ENCODE data around the gene TENM4.

DNA sequence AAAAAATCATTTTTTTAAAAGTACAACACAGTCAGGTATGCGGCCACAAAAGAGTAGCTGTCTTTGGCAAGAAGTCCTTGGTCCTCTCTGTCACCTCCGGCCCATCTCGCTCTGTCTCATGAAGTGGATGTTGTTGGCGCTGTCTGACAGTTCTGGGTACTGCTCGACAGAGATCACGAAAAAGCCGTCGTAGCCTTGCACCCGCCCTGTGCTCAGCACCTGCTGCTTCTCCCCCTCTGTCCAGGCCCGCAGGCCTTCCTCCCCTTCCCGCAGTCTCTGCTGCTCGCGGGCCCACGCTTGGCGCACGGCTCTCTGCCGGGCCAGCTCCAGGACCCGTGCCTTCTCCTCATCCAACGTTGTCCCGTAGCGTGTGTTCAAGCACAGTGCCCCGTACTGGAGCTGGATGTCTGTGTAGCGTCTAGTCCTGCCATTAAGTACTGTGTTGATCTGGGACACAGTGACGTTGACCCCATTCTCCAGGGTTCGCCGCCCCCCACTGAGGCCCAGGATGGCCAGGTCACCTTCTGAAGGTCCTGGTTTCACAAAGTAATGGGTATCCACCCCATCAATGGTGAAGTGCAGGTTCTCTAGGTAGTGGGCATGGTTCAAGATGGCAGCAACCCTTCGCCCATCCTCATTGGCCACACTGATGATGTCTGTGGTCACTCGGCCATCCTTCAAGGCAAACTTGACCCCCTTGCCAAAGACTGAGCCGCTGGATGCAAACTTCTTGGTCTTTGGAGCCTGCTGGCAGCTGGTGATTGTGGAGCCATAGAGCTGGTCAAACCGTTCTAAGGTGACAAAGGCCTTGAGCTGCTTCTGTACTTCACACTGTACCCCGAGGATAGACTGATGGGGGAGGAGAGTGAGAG is 782.6 kb downstream of the TENM4 start:
- TF ChIP-seq CTCF (IDR thresholded peaks at IDR 0.05): no peak
- TF ChIP-seq REST (IDR thresholded peaks at IDR 0.05; ENCODE audit: low read depth, low read length): no peak
- TF ChIP-seq FOXM1 (IDR thresholded peaks at IDR 0.05; ENCODE audit: low read depth): no peak
- TF ChIP-seq POLR2AphosphoS5 (IDR thresholded peaks at IDR 0.05; ENCODE audit: low read depth, low read length): no peak
- no peak for TF ChIP-seq TCF12 (IDR thresholded peaks at IDR 0.05)
- TF ChIP-seq, protein P1, sequence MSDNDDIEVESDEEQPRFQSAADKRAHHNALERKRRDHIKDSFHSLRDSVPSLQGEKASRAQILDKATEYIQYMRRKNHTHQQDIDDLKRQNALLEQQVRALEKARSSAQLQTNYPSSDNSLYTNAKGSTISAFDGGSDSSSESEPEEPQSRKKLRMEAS (IDR thresholded peaks at IDR 0.05; ENCODE audit: low read depth): no peak
- no peak for TF ChIP-seq RAD21 (IDR thresholded peaks at IDR 0.05; ENCODE audit: low read length)
- no peak for TF ChIP-seq EP300 (IDR thresholded peaks at IDR 0.05; ENCODE audit: borderline replicate concordance in 1 of 2, low read depth in 1 of 2, low read length in 1 of 2)
- TF ChIP-seq TEAD4 (IDR thresholded peaks at IDR 0.05; ENCODE audit: borderline replicate concordance, insufficient read depth): no peak
- TF ChIP-seq ELF1 (IDR thresholded peaks at IDR 0.05): no peak
- TF ChIP-seq, protein P2, sequence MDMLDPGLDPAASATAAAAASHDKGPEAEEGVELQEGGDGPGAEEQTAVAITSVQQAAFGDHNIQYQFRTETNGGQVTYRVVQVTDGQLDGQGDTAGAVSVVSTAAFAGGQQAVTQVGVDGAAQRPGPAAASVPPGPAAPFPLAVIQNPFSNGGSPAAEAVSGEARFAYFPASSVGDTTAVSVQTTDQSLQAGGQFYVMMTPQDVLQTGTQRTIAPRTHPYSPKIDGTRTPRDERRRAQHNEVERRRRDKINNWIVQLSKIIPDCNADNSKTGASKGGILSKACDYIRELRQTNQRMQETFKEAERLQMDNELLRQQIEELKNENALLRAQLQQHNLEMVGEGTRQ (IDR thresholded peaks at IDR 0.05; ENCODE audit: borderline replicate concordance, low read depth, low read length): no peak
- TF ChIP-seq RFX5 (IDR thresholded peaks at IDR 0.05; ENCODE audit: low read length): no peak
- TF ChIP-seq YY1 (IDR thresholded peaks at IDR 0.05; ENCODE audit: low read depth): no peak

Data from SK-N-SH (cell line).